ENCODE measurements around the gene HDAC4. TPM values are rescaled to one million over a fixed set of nuclear protein-coding genes. Genes with fewer than 3 reads are reported as not detected.
"Not testable (repeated sequence)": the region's sequence is repeated elsewhere in the genome, so short reads cannot be mapped to it uniquely, and the experiment has no call there.

The HDAC4 gene
- total and polyA plus RNA-seq, 7 donors, result 7.9 to 329 (median 129) TPM

DNA sequence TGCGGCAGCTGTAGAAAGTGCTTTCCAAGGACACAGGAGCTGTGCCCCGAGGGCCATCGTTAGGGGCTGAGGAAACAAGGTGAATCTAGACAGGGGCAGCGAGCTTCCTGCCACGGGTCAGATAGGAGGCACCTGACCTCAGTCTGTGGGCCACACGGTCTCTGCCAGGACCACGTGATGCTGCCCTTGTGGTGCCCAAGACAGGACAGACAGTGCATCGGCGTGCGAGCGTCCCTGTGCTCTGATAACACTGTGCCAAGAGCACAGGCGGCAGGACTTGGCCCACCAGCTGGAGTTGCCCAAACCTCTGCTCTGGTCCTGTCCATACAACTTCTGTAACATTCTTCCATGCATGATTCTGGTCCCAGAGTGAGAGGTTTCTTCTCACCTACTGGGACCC lies 327.6 kb downstream of the HDAC4 start:
- intact Hi-C loops (cut with DNase I), result no loop called here
- H3K36me3 ChIP-seq (ENCODE audit: insufficient read depth in 1 of 2, low read depth in 1 of 2), result peaks cover 2 to 81% of the 10 kb centered on the region in 2 donors
- TF ChIP-seq, protein P1, sequence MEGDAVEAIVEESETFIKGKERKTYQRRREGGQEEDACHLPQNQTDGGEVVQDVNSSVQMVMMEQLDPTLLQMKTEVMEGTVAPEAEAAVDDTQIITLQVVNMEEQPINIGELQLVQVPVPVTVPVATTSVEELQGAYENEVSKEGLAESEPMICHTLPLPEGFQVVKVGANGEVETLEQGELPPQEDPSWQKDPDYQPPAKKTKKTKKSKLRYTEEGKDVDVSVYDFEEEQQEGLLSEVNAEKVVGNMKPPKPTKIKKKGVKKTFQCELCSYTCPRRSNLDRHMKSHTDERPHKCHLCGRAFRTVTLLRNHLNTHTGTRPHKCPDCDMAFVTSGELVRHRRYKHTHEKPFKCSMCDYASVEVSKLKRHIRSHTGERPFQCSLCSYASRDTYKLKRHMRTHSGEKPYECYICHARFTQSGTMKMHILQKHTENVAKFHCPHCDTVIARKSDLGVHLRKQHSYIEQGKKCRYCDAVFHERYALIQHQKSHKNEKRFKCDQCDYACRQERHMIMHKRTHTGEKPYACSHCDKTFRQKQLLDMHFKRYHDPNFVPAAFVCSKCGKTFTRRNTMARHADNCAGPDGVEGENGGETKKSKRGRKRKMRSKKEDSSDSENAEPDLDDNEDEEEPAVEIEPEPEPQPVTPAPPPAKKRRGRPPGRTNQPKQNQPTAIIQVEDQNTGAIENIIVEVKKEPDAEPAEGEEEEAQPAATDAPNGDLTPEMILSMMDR (IDR thresholded peaks at IDR 0.05), result no peak
- ATAC-seq (peak; percentile 32 to 59 (median 50)), DNase-seq (peak in 1 of 2 donors; percentile 58)
- no peaks in the 10 kb centered on the region for H3K4me1 ChIP-seq
- no peaks in the 10 kb centered on the region for H3K27me3 ChIP-seq (ENCODE audit: insufficient read depth in 3 of 3, low read length in 2 of 3)
- 73 to 84% (median 81%) methylated on average over 12 of the region's 12 CpGs for WGBS, 3 donors
- no peak overlapping the region for H3K4me3 ChIP-seq
- no peak overlapping the region for H3K27ac ChIP-seq
- no peaks in the 10 kb centered on the region for H3K9me3 ChIP-seq

DNA sequence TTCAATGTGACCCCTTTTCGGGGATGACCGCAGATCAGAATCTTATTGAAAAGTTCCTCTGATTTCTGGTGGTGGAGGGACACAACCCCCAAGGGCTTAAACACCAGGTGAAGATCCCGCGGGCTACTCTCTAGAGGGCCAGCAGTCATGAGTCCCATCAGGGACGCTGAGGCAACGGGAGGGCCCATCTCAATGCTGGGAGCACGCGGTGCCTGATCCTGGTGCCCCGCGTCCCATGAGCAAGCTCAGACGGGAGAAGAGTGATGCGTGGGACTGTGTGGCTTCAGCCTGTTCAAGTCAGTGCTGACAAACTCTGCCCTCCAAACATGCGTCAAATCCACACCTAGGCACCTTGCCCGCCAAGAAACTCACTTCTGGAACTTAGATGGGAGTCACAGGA lies 328.0 kb downstream of the HDAC4 start:
- Histone ChIP-seq H3K4me3 (no peak overlapping the region), H3K36me3 (ENCODE audit: insufficient read depth in 1 of 2, low read depth in 1 of 2) (peaks cover 4 to 81% of the 10 kb centered on the region in 2 donors), H3K4me1 (no peaks in the 10 kb centered on the region), H3K27ac (no peak overlapping the region), H3K27me3 (ENCODE audit: insufficient read depth in 3 of 3, low read length in 2 of 3) (no peaks in the 10 kb centered on the region), H3K9me3 (no peaks in the 10 kb centered on the region)
- TF ChIP-seq, protein P1 (IDR thresholded peaks at IDR 0.05), result no peak
- peak in 1 of 4 donors; percentile 2 for ATAC-seq
- peak in 1 of 2 donors; percentile 35 for DNase-seq
- intact Hi-C loops (cut with DNase I), result no loop called here
- 92 to 98% (median 97%) methylated on average over 14 of the region's 14 CpGs for WGBS, 3 donors

DNA sequence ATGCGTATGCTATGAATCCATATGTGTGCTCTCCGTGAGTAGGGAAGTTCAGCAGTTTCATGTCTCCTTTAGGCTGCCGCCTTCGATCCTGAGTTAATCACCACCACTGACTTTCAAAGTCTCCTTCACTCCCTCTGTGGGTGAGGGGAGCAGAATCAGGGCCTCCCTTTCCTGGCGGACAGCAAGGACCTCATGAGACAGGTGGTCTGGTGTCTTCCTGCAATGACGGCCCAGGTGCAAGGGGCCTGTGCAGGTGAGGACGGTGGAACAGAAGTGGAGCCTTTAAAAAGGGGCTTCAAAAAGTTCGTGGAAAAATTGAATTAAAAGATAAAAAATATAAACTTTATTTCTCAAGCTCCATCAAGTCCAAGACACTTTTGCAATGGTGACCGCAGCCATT lies 330.4 kb downstream of the HDAC4 start:
- intact Hi-C loops (cut with DNase I), result no loop called here
- TF ChIP-seq, protein P1 (IDR thresholded peaks at IDR 0.05), result no peak
- Histone ChIP-seq H3K4me1 (peaks cover 7% of the 10 kb centered on the region), H3K36me3 (ENCODE audit: insufficient read depth in 1 of 2, low read depth in 1 of 2) (peaks cover 8 to 88% of the 10 kb centered on the region in 2 donors), H3K4me3 (no peak overlapping the region), H3K27ac (no peak overlapping the region), H3K27me3 (ENCODE audit: insufficient read depth in 3 of 3, low read length in 2 of 3) (no peaks in the 10 kb centered on the region), H3K9me3 (no peaks in the 10 kb centered on the region)
- ATAC-seq (no peak), DNase-seq (peak in 1 of 2 donors; percentile 29)
- WGBS, 3 donors, result 92 to 94% (median 93%) methylated on average over 9 of the region's 9 CpGs

DNA sequence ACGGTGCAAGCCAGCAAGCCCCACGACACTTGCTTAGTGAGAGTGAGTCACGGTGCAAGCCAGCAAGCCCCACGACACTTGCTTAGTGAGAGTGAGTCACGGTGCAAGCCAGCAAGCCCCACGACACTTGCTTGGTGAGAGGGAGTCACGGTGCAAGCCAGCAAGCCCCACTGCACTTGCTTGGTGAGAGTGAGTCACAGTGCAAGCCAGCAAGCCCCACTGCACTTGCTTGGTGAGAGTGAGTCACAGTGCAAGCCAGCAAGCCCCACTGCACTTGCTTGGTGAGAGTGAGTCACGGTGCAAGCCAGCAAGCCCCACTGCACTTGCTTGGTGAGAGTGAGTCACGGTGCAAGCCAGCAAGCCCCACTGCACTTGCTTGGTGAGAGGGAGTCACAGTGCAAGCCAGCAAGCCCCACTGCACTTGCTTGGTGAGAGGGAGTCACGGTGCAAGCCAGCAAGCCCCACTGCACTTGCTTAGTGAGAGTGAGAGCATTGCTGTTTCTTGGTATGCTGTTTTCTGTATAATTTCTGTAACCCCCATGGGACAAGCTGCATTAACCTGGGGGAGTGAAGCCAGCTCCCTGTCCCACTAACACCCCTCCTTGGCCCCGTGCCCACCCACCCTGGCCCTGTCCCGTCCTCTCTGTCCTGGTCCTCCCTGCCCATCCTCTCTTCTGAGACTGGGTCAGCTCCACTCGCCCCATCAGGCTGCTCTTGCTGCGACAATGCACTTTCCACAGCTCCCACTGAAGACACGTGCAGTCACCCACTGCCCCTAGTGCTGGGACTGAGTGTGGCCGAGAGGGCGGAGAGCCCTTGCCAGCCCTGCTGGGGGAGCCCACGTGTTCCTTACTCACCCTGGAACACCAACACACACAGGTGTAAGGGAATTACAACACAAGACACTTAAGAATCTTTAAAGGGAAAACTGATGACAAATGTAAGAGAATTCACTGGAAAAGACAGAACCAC lies 331.2 kb downstream of the HDAC4 start:
- H3K27ac ChIP-seq; H3K4me1 ChIP-seq; H3K9me3 ChIP-seq; intact Hi-C loops (cut with DNase I); H3K4me3 ChIP-seq; H3K27me3 ChIP-seq (ENCODE audit: insufficient read depth in 3 of 3, low read length in 2 of 3): not testable (repeated sequence)
- ATAC-seq (peak in 3 of 4 donors; percentile 41 to 66 (median 48)), DNase-seq (peak in 1 of 2 donors; percentile 45)
- WGBS, 3 donors, result 69 to 82% (median 70%) methylated on average over 18 of the region's 18 CpGs
- H3K36me3 ChIP-seq (ENCODE audit: insufficient read depth in 1 of 2, low read depth in 1 of 2), result peaks cover 8 to 88% of the 10 kb centered on the region in 2 donors

DNA sequence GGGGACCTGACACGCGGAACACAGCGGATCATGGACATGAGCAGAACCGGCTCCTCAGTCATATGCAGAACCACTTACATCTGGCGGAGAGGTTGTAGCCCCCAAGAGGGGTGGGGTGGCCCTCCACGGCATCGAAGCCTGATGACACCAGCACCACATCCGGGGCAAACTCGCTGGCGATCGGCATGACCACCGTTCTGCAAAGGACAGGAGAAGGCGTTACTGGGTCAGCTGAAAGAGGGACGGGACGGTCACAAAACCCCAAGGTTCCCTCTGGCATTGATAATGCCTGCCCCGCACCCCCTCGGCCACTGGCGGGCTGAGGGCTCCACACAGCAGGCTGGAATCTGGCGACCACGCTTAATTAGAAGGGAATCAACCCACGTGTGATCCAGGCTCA lies 332.4 kb downstream of the HDAC4 start:
- H3K27ac ChIP-seq, result no peak overlapping the region
- intact Hi-C loops (cut with DNase I), result no loop called here
- H3K36me3 ChIP-seq (ENCODE audit: insufficient read depth in 1 of 2, low read depth in 1 of 2), result peaks cover 8 to 89% of the 10 kb centered on the region in 2 donors
- no peaks in the 10 kb centered on the region for H3K27me3 ChIP-seq (ENCODE audit: insufficient read depth in 3 of 3, low read length in 2 of 3)
- no peaks in the 10 kb centered on the region for H3K9me3 ChIP-seq
- DNase-seq (peak; percentile 4 to 35), ATAC-seq (no peak)
- 92% methylated on average over 21 of the region's 21 CpGs for WGBS, 3 donors
- TF ChIP-seq, protein P1 (IDR thresholded peaks at IDR 0.05), result no peak
- peaks cover 7% of the 10 kb centered on the region for H3K4me1 ChIP-seq
- no peak overlapping the region for H3K4me3 ChIP-seq

All from psoas muscle (tissue), 8 donors.